GM18502 (cell line): ENCODE data around the gene VDAC1.

ENCODE experiments used
- ATAC-seq: cut with Tn5 transposase; IDR thresholded peaks from one replicate; pipeline ENCODE4 v1.9.1; 2021; ENCODE audit warnings: mild to moderate bottlenecking; ENCODE audit not compliant: unreplicated experiment, poor library complexity

VDAC1 gene

DNA sequence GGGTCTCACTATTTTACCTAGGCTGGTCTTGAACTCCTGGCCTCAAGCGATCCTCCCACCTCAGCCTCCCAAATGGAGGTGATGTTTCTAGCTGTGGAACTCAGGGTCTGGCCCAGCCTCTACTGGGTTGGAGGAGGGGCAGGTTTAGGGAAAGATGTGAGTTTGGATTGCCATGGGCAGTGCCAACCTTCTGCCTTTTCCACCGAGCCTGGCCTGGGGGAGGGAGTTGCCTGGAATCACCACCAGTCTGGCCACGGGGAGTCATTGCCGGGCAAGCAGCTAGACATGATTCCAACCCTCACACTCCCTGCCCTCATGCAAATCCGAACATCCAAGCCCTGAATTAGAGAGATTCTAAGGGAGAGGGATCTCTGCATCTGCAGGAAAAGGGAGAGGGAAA is 21.0 kb upstream of the VDAC1 start:
- ATAC-seq, result no peak

DNA sequence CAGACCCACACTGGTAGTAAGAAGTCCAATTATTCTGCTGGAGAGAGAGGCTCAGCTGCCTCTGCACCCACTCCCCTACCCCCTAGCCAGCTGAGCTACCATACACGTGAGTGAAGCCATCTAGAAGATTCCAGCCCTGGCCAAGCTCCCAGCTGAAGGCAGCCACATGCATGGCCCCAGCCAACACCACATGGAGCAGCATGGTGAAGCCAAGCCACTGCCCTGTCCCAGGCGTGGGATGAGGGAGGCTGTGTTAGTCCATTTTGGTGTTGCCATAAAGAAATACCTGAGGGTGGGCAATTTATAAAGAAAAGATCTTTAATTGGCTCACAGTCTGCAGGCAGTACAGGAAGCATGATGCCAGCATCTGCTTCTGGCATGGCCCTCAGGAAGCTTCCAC is 20.0 kb upstream of the VDAC1 start:
- ATAC-seq, result no peak

DNA sequence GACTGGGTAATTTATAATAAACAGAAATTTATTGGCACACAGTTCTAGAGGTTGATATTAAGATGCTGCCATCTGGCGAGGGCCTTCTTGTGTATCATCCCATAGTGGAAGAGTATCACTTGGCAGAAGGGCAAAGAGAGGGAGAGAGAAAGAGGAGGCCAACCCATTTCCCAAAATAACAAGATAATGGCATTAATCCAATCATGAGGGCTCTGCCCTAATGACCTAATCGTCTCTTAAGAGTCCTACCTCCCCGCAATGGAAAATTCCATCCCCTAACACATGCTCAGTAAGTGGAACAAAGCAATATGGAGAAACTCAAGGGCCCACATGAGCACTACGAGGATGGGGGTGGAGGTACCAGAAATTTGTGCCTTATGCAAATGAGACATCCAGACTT is 17.6 kb upstream of the VDAC1 start:
- no peak for ATAC-seq

DNA sequence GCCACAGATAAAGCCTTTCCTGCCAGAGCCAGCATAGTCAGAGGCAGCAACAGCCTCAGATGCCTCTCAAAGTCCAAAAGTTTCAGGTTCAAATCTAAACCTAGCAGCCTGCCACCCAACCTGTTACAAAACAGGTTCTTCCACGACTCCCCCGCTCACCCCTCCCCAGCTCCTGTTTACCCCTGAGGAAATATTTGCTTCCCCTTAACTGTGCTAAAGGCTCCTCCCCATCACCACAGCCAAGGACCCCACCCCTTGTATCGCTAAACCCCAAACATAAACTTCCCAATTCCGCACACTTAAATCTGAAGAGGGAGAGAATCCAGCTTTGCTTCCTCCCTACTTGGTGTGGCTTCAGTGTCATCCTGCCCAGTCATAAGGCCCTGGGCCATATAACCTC is 15.4 kb upstream of the VDAC1 start:
- no peak for ATAC-seq

DNA sequence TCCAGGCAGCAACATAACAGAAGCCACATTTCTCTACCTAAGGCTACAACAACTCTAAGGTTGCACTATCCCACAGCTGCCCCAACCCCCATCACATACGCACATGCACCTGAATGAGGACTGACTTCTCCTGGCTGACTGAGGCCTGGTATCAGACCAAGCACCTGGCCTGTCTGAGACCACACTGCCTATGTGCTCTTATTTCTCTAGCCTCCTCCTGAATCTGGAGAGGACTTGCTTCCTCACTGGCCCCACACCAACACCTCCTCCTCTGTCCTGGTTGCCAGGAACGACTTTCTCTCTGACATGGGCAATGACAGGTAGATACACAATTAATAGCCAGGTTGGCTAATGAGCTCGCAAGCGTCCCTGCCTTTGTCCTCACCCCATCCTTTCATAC is 14.9 kb upstream of the VDAC1 start:
- ATAC-seq, result no peak

DNA sequence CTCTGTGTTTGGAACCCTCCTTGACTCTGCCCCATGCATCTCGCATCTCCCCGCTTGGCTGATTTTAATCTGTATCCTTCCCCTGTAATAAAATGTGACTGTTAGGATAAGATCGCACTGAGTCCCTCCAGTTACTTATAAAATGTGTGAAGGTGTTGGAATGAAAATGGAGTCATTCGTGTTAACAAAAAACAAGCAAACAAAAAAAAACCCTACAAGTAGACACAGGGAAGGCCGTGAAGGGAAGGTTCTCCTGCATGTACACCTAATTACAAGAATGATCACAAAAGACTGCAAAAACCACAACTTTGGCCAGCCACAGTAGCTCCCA is 14.2 kb upstream of the VDAC1 start:
- no peak for ATAC-seq

DNA sequence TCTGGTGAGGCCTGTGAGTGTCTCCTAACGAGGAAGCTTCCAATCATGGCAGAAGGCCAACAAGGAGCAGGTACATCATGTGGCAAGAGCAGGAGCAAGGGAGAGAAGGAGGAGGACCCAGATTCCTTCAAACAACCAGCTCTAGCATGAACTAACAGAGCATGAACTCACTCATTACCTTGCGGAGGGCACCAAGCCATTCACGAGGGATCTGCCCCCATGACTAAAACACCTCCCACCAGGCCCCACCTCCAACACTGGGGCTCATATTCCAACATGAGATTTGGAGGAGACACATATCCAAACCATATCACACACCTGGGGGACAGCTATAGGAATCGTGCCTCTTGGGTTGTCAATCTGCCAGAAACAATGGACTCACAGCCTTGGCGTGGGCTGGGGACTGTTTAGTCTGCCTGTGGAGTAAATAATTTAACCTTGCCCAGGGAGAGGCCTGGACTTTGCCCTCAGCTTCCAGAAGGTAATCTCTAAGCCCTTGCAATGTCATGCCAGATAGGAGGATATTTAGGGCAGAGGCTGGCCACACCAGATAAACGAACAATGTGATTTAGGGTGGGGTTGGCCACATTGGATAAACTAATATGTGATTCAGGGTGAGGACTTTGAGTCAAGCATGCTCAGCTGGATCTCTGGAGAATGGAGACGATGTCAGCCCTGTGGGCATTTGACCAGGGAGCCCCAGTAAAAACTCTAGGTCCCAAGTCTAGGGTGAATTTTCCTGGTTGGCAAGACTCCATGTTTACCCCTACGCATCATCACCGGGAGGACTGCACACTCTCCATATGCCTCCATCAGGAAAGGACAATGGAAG is 13.6 kb upstream of the VDAC1 start:
- ATAC-seq, result no peak

DNA sequence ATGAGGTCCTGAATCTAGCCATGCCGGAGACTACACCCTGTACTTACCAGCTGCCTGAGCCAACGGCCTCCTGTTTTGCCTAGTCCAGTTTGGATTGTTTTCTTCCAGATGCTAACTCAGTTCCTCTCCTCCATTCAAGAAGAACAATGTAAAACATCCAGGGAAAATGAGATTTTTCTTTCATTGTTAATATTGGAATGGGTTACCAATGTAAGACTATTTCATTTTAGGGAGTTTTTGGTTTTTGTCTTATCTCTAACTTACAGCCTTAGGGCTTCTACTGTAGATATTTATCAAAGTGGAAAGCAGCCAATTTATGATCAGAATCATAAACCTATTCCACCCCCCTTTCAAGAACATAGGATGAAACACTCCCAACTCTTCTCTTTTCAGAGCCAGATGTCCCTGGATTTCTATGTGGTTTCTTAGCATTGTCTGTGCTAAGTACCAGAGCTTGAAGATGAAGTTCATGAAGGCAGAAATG is 3.5 kb upstream of the VDAC1 start:
- no peak for ATAC-seq

DNA sequence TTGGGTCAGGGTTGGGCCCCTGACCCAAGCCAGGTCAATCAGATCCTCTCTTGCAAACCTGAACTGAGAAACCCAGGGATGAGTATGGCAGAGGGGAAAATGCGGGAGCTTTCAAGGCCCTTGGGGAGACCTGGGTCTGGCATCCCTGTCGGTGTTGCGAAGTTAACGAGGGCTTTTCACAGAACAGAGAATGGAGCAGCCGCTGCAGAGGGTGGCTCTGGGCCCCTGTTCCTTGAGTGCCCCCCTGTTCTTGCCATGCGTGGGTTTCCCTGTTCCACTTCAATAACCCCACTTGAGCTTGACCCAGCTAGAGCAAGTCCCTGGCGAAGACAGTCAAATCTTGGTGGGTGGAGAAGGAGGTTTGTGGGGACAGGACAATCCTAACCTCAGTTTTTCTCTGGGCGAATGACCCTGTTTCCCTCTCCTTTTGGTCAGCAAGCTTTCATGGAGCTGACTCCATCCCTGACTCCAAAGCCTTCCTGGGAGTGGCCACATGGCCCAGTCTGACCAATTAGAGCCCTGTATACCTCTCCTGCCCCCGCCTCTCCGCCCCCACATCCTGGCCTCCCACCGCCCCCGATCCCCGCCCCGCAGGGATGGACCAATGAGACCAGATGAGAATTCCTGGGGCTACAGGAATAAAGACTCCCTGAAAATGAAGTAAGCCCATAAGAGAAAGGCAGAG is 2.9 kb upstream of the VDAC1 start:
- no peak for ATAC-seq

DNA sequence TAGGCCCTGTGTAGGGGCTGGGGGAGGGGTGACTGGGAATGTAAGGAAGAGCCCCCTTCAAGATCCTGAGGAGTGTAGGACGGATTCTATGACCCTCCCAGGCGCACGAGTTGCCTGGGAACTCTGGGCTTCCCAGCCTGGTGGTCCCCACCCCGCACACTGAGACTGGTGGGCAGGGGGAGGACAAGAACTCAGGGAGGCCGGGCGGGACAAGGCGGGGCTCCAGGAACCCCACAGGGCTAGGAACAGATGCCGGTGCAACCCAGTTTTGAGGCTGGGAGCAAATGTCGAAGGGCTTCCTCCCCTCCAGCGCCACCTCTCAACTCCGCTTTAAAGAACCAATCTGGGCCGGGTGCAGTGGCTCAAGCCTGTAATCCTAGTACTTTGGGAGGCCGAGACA is 1.3 kb upstream of the VDAC1 start:
- ATAC-seq, result no peak

DNA sequence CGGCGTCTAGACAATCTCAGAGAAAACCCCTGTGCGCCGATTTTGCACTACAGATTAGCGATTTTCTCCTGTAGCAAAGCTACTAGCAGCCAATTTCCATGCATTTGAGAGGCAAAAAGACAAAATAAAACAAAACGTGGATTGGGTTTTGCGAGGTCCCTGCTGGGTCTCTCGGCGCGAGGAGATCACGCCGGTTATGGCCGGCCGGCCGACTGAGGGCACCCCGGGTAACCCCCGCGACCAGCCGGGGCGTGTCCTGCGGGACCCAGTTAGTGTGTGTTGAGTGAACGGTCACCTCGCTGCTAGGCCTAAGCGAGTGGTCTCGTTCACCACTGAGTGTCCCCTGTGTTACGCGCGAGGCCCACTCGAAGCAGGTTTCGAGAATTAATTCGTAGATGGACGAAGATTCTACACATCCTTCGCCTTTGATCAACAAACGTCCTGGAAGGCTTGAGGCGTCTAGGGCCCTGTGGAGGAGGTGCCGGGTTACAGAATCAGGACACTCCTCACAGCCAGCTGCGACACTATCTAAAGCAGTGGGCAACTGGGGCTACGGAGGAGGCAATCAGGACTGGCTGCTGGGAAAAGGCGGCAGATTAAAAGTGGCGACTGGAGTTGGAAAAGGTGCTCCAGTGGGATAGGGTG is 764 bp upstream of the VDAC1 start:
- peak; percentile 23 for ATAC-seq

DNA sequence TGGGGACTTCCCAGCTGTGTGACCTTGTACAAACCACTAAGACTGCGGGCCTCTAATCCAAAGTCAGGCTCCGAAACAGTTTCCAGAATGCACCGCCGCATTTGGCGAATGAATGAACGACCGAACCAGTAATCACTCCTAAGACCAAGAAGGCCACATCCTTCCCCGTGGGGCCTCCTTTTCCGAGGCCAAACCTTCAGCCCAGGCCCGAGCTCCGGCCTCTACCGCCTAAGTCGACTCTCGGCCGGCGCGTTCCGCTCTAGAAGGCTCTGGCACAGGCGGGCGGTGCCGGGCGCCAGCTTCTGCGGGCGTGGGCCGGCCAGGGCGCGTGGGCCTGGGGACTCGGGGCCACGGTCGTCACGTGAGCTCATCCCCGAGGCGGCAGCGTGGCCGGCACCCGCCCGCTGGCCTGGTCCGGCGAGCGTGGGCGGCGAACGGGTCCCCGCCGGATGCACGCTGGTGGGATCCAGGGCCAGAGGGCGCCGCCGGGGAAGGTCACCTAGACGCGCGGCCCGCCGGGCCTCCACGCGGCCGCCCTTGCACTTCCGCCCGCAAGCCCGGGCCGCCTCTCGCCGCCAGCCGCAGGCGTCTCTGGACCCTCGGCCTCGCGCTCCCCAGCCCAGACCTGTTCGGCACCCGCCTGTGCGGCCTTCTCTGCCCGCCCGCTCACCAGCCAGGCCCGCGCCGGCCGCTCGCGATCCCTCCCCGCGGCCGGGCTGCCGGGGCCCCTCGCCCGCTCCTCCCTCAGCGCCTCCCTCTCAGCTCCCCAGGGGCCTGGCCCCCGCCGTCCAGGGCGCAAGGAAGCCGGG is 754 bp downstream of the VDAC1 start:
- peak; percentile 32 for ATAC-seq

DNA sequence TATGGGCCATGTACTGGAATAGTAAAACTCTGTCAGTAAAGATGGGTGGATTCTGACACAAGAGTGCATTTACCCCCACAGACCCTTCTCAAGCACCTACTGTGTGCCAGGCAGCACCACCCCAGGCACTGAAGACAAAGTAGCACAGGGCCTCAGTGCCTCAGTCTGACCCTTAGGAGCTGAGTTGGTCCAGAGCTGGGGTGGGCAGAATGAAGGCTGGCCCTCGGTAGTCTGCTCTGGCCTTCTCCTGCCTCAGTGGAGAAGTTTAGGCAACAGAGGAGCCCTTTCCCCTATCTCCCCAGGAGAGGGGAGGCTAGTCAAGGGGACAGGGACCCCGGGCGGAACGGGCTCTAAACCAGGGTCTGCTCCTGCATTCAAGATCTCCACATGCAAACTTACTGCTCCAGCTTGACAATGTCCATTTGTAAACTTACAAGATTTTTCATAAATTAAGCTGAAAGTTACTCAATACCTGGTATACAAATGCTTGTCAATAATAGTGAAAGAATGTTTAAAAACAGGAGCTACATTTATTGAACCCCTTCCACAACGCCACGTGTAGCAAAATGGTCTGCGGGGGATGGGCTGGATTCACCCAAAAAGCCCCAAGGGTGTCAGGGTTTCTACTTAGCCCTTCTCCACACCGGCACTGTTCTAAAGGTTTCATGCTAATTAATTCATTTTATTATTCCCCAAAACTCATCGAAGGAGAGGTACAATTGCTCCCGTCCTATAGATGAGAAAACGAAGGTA is 1.5 kb downstream of the VDAC1 start:
- ATAC-seq, result no peak

DNA sequence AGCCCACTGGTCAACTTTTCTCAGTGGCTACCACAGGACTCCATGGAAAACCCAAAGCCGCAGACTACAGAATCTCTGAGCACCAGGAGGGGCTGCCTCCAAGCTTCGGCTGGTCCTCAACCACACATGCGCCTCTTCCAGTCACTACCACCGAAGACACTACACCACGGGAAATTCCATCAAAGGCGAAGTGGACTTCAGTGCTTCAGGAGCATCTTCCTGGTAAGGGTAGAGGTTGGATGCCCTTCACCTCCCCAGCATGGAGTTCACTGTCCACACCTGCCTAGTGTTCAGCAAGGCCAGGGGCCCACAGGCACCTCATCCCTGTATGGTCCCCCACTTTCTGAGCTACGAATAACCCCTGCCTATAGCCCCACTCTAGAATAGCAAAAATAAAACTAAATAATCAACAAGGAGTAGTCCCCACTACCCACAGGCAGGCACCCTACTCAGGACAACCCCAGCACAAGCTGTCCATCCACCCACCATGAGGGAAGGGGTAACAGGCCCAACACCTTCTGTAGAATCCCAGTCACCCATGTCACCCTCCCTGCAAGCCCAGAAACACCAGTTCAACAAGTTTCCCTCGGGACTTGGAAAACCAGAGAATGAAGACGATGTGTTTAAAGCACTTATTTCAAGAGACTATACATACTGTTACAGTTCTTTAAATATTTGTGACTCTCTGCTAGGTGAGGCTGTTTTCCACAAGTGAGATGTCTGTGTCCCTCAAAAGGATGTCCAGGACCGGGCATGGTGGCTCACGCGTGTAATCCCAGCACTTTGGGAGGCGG is 2.6 kb downstream of the VDAC1 start:
- ATAC-seq, result no peak

DNA sequence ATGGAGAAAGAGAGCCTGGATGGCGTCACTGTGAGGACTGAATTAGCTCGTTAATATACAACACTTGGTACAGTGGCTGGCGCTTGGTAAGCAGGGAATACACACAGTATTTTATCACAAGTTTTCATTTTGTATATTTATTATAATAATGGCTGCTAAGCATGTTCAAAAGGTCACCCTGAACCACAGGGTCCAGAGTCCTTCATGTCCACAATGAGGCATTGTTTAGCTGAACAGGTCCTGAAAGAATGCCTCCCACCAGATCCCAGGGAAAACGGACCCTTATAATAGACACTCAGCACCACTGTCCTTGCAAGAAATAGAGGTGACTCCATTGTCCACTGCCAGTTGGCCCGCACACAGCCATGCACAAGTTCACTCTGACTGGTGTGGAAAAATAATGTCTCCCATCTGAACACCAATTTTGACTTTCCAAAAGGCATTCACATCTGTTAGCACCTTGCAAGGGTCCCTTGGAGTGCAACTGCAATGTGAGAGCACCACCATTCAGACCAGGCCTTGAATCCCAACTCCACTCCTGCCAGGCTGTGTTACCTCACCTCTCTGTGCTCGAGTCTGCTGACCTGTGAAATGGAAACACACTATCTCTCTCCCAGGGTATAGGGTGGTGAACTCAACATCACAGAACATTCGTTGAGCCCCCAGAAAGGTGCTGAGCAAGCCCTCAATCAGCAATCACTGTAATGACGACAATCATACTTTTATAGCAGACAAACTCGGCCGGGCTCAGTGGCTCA is 3.9 kb downstream of the VDAC1 start:
- ATAC-seq, result no peak

DNA sequence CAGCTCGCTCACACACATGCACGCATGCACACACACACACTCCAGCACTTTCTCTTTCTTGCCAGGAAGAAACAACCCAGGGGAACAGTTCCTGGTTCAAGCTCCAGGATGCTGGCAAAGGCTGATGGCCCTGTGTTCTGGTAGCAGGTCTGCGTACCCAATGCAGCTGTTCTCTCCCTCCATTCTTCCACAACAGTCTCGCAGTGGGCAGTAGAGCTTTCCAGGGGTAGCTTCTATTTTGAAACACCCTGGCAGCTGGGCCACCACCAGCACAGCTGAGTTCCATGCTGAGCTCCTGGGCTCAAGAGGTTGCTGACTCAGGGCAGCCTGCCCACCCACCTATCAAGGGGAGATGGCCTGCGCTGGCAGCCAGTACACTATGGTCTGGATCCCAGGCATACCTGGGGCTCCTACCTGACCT is 4.7 kb downstream of the VDAC1 start:
- no peak for ATAC-seq

DNA sequence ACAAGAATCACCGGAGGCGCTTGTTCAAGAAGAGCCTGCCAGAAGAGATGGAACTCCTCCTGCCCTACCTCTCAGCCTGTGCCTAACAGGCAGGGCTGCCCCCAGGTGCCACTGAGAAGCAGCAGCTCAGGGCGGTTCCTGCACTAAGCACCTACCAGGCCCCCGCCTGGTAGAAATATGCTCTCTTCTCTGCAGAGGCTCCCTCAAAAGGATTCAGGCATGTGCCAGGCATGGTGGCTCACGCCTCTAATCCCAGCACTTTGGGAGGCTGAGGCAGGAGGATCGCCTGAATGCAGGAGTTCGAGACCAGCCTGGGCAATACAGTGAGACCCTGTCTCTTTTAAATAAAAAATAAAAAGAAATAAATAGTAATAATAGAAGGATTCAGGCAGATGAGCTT is 6.0 kb downstream of the VDAC1 start:
- no peak for ATAC-seq

DNA sequence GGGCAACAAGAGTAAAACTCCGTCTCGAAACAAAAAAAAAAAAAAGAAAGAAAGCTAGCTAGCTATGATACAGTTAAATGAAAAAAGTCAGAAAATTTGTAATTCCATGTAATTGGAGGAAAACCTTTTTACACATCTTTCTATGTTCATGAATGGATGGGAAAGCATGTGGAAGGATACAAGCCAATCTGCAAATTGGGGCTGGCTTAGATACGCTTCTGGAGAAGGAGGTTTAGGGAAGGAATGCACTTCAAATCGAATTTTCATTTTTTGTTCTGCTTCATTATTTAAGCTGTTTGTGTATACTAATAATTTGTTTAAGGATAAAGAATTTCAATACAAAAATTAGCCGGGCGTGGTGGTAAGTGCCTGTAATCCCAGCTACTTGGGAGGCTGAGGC is 6.7 kb downstream of the VDAC1 start:
- no peak for ATAC-seq
